HG03135 (cell line): ENCODE measurements around the gene JMY.

ENCODE experiments used
- ATAC-seq: cut with Tn5 transposase; IDR thresholded peaks from one replicate; pipeline ENCODE4 v1.9.1; 2021; ENCODE audit warnings: mild to moderate bottlenecking, moderate library complexity; ENCODE audit not compliant: unreplicated experiment

JMY gene

DNA sequence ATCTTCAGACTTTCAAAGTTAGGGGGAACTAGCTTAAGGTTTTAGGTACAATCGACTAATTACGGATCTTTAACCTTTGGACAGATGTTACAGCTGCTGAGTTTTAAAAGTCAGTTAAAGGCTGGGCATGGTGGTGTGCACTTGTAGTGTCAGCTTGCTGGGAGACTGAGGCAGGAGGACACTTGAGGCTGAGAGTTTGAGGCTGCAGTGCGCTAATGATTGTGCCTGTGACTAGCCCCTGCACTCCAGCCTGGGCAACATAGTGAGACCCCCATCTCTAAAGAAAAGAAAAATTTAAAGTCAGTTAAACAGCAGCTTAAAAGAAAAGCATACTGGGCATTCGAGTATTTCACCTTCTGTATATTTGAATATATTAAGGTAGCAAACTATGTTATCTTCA lies 51.4 kb downstream of the JMY start:
- no peak for ATAC-seq

DNA sequence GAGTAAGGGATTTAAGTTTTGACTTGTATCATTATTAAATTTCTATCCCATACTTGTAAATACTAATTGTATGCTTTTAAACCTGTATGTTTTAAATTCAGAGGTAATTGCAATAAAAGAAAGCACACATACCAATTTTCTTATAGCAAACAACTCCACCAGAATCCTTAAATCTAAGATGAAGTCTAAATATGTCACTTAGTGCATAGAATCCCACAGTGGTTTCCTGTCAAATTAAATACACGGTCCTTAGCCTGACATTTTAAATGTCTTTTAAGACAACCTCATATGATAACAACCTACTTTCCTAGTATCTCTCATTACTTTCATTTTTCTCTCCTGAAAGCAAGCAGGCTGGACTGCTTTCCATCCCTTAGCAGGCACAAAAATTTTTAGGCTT lies 52.0 kb downstream of the JMY start:
- no peak for ATAC-seq

DNA sequence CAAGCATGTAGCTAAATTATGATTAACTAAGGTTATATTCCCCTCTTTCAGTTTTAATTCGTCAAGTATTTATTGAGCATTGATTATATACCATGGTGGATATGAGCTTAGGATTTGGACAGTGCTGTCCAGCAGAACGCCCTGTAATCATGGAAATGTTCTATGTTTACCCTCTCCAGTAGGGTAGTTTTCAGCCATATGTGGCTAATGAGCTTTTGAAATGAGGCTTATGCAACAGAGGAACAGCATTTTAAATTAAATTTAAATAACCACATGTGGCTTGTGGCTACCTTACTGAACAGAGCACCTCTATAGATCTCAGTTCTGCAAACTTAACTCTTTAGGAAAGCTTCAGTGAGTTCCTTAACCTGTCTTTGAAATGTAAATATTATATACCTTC lies 59.1 kb downstream of the JMY start:
- ATAC-seq, result no peak

DNA sequence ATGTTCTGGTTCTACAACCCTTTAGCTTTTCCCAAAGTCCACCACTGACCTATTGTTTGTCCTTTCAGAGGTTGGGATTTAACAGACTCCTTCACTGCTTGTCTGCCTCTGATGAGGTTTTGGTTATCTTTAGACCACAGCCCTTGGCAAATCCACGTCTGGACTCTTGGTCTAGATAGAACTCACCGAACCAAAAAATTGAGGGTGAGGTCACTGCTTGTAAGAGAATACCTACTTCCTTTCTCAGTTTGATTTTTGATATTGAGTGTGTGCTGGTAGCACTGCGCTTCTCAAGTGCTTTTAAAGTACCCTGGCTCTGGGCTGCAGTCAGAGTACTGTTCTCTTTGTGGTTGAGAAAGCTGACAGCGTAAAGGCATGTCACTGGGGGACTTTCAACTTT lies 61.7 kb downstream of the JMY start:
- ATAC-seq, result no peak

DNA sequence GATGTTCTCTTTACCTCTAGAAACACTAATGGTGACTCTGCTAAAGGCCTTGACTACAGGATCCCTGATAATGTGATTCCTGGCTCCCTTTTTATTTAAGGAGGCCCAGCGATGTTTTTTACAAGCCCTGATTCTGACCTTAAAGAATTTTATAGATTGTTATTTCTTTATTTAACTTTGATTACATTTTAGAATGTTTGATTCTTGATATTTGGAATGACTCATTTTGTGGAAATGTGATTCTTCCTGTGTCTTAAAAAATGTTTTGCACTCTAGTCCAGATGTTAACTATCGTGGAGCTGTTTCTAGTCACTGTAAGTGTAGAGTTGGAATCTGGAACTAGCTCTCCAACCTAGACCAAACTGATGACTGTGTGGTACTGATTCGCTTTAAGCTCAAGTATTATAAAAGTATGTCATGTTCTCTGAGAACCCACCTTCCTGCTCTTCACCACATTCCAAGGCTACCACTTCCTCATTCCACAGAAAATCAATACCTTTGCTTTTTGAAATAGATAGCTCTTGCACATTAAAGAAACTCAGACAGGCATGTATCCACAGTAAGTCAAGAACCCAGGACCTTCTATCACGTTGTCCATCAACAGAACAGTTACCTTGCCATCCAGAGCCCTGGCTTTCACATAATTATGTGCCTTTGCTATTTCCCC lies 65.2 kb downstream of the JMY start:
- ATAC-seq, result no peak

DNA sequence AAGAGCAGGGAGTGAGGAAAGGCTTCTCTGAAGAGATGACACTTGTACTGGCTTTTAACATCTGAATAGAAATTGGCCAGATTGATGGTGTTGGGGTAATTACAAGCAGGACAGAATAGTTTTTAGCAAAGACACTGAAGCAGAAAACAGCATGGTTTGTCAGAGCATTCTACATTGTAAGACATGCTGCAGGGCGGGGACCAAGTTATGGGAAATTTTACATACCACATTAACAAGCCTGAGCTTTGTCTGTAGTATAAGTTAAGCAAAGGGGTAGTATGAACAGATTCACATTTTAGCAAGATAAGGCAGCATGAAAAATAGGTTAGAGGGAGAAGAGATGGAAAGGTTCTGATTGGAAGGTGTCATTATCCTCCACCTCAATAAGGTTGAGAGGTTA lies 66.5 kb downstream of the JMY start:
- ATAC-seq, result no peak

DNA sequence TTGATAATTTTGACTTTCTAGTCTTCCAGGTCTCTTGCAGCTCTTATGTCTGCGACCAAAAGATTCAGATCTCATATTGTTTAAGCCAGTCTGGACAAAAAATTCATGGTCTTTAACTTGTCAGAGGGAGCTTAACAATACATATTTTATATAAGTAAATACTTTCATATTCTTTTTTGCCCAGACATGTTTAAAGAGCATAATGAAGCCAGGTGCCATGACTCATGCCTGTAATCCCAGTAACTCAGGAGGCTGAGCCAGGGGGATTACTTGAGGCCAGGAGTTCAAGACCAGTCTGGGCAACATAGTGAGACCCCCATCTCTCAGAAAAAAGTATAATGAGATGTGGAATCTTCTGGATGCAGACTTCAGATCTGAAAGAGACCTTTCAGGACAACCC lies 69.8 kb downstream of the JMY start:
- ATAC-seq, result no peak

DNA sequence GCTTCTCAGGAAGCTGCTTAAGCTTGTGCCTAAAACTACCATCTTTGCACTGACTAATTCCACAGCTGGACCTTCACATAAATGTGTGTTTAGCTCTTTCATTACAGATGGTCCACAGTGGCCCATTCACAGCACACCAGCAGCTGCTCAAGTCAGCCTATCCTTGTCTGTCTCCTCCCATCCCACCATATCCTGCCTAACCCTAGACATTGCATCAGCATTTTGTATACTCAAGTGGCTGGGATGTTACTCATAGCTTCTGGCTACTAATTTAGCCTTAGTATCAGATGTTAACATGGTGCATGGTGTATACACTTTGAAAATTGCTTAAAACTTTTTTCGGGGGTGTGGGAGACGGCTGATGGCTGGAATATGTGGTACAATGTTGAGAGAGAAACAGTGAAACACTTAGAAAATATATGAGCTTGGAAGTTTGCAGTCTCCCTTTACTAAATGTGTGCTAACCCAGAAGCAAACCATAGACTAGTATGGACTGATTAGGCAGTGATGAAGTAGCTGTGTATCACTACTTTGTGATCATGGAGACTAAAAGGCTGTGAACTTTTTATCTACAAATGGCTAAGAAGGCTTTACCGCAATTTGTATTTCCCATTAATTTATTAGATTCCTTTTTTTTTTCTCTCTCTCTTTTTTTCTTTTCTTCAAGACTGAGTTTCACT lies 83.1 kb downstream of the JMY start:
- ATAC-seq, result no peak

DNA sequence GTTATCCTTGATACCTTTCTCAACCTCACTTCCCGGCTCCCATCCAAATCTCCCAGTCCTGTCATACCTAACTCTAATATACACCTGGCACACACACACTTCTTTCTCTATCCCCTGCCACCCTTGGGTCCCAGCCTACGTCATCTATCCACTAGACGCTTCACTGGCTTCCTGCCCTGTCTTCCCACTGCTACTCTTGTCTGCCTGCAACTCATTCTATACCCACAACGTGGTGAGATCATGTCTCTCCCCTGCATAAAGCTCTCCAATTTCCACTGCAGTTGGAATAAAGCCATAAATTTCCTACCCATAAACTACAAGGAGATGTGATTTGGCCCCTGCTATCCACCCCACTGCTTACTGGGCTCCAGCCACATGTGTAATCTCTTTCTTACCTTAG lies 93.5 kb downstream of the JMY start:
- no peak for ATAC-seq

DNA sequence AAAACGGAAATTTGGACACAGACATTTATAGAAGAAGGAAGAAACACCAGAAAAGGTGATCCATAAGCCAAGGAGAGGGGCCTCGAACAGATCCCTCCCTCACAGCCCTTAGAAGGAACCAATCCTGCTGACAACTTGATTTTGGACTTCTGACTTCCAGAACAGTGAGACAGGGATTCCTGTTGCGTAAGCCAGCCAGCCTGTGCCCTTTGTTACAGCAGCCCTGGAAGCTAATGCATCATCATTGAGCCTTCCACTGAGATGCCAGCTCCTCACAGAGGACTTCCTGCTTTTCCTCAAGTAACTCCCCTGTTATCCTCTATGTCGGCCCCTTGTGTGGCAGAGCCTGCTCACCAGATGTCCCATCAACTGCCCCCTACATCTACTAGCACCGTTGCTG lies 94.1 kb downstream of the JMY start:
- ATAC-seq, result no peak

DNA sequence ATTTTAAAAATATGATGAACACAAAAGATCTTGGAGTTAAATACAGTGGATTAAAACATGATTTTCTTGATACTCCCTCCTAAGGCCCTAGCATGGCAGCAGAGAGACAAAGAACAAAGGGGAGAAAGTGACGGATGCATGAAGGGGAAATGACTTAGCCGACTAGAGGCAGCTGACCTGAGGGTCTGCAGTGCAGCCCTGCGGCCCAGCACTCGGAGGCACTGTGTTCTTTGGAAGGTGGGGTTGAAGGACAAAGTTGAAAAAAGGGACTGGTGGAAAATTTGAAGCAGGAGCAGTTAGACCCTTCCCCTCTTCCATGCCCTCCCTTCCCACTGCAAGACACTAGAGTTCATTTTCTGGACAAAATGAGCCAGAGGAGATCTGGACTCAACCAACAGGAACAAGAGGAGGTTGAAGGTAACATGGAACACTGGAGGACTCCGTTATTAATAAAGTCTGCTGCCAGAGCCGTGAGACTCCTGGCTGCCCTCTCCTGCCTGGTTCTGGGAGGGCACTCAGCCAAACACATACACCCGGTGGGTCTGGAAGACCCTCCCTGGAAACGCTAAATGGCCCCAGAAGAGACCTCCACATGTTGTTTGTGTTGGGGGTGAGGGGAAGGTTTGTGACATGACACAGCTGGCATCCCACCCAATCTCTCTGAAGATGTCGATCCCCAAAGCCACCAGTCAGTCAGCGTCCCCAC lies 98.1 kb downstream of the JMY start:
- no peak for ATAC-seq

DNA sequence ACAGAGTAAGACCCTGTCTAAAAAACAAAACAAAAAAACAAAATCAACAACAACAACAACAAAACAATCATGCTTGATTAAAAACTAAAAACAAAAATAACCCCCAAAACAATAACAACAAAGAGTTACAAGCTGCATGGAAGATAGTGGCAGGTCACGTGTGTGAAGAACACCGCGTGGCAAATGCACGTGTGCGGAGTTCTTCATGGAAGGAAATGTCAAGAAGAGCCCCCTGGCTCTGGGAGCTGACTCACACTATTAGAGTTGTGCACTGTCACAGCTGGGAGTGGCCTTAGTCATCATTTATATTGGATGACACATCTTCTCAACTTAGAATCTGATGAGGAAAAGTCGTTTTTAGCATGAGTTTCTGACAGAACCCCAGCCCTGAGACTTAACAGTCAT lies 110.5 kb downstream of the JMY start:
- no peak for ATAC-seq

DNA sequence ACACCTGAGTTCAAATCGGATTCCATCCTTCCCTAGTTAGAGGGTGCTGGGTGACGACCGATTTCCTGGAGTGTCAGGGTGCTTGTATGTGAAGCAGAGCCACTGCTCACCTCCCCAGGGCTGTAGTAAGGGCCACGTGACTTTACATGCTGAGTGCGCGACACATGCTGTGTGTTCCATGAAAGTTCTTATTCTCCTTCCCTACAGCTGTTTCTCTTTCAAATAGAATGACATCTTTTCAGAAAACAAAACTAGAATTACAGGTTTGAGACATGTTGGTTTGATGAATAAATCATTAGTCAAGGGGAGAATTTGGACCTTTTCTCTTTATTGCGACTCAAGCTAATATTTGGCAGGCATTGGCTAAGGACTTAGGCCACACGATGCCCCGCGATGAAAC lies 113.1 kb downstream of the JMY start:
- ATAC-seq, result no peak

DNA sequence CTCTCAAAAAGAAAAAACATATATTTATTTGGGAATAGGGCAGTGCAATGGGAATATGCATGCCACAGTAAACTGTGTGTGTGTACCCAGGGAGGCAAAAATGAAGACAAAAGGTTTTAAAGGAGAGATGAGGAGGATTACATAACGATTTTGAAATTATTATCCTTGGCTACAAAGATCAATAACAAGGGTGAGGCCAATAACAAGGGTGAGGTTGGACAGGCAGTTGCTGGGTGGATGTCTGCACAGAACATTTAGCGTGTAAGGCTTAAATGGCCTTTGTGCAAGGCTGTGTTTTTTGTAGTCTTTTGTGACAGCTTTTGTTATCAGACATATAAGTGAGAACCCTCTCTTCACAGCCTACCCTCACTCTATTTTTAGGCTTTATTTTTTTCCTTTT lies 114.0 kb downstream of the JMY start:
- ATAC-seq, result no peak

DNA sequence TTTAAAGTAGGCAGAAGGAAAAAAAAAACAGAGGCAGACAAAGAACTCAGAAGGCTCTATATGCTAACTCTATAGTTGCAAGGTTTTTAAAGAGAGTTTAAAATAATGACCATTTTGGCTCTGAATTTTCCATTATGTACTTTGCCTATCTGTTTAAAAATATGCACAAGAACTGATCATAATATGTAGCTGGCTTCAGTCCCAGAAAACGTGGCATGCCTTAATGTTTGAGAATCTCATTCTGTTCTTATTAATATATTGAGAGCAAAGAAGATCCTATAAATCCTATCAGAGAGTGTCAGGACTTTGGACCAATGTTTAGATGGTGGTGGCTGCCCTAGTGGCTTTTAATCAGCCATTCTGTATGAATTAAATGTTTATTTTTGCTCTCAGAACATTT lies 121.5 kb downstream of the JMY start:
- no peak for ATAC-seq
